Osteoblast (primary cell): ENCODE data around the gene PRELID2. TPM values are rescaled to one million over a fixed set of nuclear protein-coding genes. Genes with fewer than 3 reads are reported as not detected.
"Not testable (repeated sequence)": the region's sequence is repeated elsewhere in the genome, so short reads cannot be mapped to it uniquely, and the experiment has no call there.

ENCODE experiments used
- DNase-seq: peaks from one replicate; pipeline ENCODE4 v3.0.0; 2011; ENCODE audit warnings: low spot score, mixed read lengths; ENCODE audit not compliant: insufficient read length; ENCODE audit errors: missing footprints
- H2AFZ ChIP-seq: 2 replicates; pipeline ENCODE4 v1.6.0; 2011; ENCODE audit warnings: mild to moderate bottlenecking, low read length
- H3K27ac ChIP-seq: 2 replicates; pipeline ENCODE4 v1.5.1; 2011; ENCODE audit warnings: mild to moderate bottlenecking, low read depth, low read length, moderate library complexity
- H3K27me3 ChIP-seq: 2 replicates; pipeline ENCODE4 v1.6.0; 2012; ENCODE audit warnings: mild to moderate bottlenecking, control low read depth, inconsistent platforms, low read length, moderate library complexity; ENCODE audit not compliant: insufficient read depth
- H3K36me3 ChIP-seq: 2 replicates; pipeline ENCODE4 v1.5.1; 2011; ENCODE audit warnings: mild to moderate bottlenecking, low read length, control low read depth, moderate library complexity; ENCODE audit not compliant: insufficient read depth
- H3K4me1 ChIP-seq: 2 replicates; pipeline ENCODE4 v1.5.1; 2011; ENCODE audit warnings: mild to moderate bottlenecking, low read length, control low read depth, moderate library complexity; ENCODE audit not compliant: insufficient read depth
- H3K4me2 ChIP-seq: 2 replicates; pipeline ENCODE4 v1.6.0; 2011; ENCODE audit warnings: mild to moderate bottlenecking, low read length; ENCODE audit not compliant: insufficient read depth
- H3K4me3 ChIP-seq: fragments of 200-600 bp; sonication (generic); 3 replicates; pipeline ENCODE4 v1.5.1; 2012; ENCODE audit warnings: mild to moderate bottlenecking, low read length, inconsistent platforms; ENCODE audit not compliant: insufficient read depth
- H3K79me2 ChIP-seq: 2 replicates; pipeline ENCODE4 v1.6.0; 2012; ENCODE audit warnings: mild to moderate bottlenecking, low read length, control low read depth, inconsistent platforms; ENCODE audit not compliant: insufficient read depth
- H3K9me3 ChIP-seq: 2 replicates; pipeline ENCODE4 v1.5.1; 2011; ENCODE audit warnings: low read depth, low read length, control low read depth
- H4K20me1 ChIP-seq: 2 replicates; pipeline ENCODE4 v1.6.0; 2012; ENCODE audit warnings: mild to moderate bottlenecking, low read length, control low read depth; ENCODE audit not compliant: insufficient read depth
- total RNA-seq: library from RNA; depleted of rRNA; stranded (reverse); fragments of >200 nt; gene quantifications from 2 replicates; pipeline ENCODE4 v1.2.3, GENCODE V29; 2012
- TF ChIP-seq, protein P1 (sequence below): IDR thresholded peaks from 2 replicates; pipeline ENCODE4 v1.5.1; 2011; ENCODE audit warnings: mild to moderate bottlenecking, low read depth, low read length, moderate library complexity; ENCODE audit errors: extremely low read depth

PRELID2 gene
- total RNA-seq, 1 donor = 19.5 TPM

DNA sequence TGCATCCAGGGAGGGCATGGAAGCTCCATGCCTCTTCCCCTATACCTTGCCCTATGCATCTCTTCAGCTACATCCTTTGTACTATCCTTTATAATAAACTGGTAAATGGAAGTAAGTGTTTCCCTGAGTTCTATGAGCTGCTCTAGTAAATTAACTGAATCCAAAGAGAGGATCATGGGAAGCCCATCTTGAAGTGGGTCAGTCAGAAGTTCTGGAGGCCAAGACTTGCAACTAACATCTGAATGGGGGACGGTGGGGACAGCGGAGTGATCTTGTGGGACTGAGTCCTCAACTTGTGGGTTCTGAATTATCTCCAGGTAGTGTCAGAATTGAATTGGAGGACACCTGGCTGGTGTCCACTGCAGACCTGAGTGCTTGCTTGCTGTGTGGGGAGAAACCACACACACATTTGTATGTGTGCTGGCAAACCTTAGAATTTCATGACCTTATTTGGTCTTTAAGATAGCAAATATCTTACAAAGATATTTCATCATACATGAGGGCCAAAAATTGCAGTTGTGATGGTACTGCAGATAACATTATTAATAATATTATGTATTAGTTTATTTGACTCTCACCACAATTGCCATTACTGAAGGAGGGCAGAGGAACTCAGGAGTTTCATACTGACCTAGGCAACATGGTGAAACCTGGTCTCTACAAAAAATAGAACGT is 5.5 kb upstream of the PRELID2 start:
- Histone ChIP-seq H3K79me2 (no peaks in the 10 kb centered on the region), H4K20me1 (no peaks in the 10 kb centered on the region), H3K27ac (no peak overlapping the region), H2AFZ (no peak overlapping the region), H3K4me3 (no peak overlapping the region), H3K4me1 (peaks cover 6% of the 10 kb centered on the region), H3K27me3 (no peaks in the 10 kb centered on the region), H3K4me2 (no peak overlapping the region), H3K36me3 (no peaks in the 10 kb centered on the region), H3K9me3 (no peaks in the 10 kb centered on the region)
- TF ChIP-seq, protein P1, sequence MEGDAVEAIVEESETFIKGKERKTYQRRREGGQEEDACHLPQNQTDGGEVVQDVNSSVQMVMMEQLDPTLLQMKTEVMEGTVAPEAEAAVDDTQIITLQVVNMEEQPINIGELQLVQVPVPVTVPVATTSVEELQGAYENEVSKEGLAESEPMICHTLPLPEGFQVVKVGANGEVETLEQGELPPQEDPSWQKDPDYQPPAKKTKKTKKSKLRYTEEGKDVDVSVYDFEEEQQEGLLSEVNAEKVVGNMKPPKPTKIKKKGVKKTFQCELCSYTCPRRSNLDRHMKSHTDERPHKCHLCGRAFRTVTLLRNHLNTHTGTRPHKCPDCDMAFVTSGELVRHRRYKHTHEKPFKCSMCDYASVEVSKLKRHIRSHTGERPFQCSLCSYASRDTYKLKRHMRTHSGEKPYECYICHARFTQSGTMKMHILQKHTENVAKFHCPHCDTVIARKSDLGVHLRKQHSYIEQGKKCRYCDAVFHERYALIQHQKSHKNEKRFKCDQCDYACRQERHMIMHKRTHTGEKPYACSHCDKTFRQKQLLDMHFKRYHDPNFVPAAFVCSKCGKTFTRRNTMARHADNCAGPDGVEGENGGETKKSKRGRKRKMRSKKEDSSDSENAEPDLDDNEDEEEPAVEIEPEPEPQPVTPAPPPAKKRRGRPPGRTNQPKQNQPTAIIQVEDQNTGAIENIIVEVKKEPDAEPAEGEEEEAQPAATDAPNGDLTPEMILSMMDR = no peak
- no peak for DNase-seq

DNA sequence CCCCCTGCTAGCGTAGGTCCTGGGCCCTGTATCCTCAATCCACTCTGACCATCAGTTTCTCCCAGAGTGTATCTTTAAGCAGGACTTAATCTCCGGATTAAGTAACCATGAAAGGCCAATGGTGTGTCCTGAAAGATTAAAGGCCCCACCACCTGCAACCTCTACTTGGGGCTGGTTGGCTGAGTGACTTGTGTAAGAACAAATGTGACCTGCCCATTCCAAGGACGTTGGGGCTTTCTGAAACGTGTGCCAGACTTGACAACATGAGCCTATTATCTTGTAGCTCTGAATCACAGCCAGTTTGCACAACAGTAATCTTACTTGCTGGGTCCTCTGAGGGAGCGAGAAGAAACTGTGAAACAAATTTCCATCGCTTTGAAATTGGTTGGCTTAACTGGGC is 3.1 kb upstream of the PRELID2 start:
- H3K4me1 ChIP-seq = peaks cover 16% of the 10 kb centered on the region
- peaks cover 5% of the 10 kb centered on the region for H3K79me2 ChIP-seq
- no peaks in the 10 kb centered on the region for H4K20me1 ChIP-seq
- no peaks in the 10 kb centered on the region for H3K9me3 ChIP-seq
- H3K27me3 ChIP-seq = no peaks in the 10 kb centered on the region
- DNase-seq = no peak
- H2AFZ ChIP-seq = no peak overlapping the region
- H3K4me3 ChIP-seq = no peak overlapping the region
- H3K36me3 ChIP-seq = no peaks in the 10 kb centered on the region
- no peak overlapping the region for H3K4me2 ChIP-seq
- TF ChIP-seq, protein P1 = no peak
- no peak overlapping the region for H3K27ac ChIP-seq

DNA sequence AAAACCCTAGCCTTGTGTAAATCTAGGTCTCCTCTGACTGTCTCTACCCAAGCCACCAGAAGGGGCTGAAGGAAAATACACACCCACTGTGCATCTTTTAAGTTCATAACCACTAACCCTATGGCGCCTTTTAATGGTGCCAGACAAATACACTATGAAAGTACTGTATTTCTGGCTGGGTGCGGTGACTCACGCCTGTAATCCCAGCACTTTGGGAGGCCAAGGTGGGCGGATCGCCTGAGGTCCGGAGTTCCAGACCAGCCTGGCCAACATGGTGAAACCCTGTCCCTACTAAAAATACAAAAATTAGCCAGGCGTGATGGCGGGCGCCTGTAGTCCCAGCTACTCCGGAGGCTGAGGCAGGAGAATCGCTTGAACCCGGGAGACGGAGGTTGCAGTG is 1.1 kb upstream of the PRELID2 start:
- H3K4me3 ChIP-seq = peak overlapping the region; percentile 79
- DNase-seq, H4K20me1 ChIP-seq, H3K27me3 ChIP-seq, H3K9me3 ChIP-seq, H3K27ac ChIP-seq, H3K36me3 ChIP-seq: not testable (repeated sequence)
- peak overlapping the region; percentile 93 for H2AFZ ChIP-seq
- H3K79me2 ChIP-seq = peaks cover 16% of the 10 kb centered on the region
- H3K4me2 ChIP-seq = peak overlapping the region; percentile 81
- H3K4me1 ChIP-seq = peaks cover 16% of the 10 kb centered on the region

DNA sequence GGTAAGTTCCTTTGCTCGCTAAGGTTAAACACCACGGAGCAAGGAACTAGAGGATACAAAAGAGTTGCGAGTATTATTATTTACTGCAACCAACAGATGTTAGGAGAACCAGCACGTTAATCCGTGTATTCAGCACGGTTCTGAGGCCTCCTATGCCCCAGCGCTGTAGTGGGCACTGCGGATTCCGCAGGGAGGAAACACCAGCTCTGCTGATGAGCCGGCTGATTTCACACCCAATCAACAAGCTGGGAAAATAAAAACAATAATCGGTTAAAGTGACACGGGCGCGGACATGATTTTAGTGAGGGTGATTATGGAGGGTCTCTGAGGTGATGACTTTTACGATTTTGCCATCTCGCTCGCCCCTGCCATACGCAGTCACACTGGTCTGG is 702 bp upstream of the PRELID2 start:
- peak overlapping the region; percentile 81 for H3K4me2 ChIP-seq
- peak overlapping the region; percentile 79 for H3K4me3 ChIP-seq
- H3K4me1 ChIP-seq = peaks cover 20% of the 10 kb centered on the region
- no peaks in the 10 kb centered on the region for H3K9me3 ChIP-seq
- no peaks in the 10 kb centered on the region for H4K20me1 ChIP-seq
- H3K27me3 ChIP-seq = no peaks in the 10 kb centered on the region
- H3K36me3 ChIP-seq = no peaks in the 10 kb centered on the region
- peak overlapping the region; percentile 93 for H2AFZ ChIP-seq
- peaks cover 16% of the 10 kb centered on the region for H3K79me2 ChIP-seq
- H3K27ac ChIP-seq = peak overlapping the region; percentile 40
- no peak for DNase-seq
- TF ChIP-seq, protein P1 = no peak
